GM21381 (cell line): ENCODE results near the gene AK1.
"Not testable (repeated sequence)": the region's sequence is repeated elsewhere in the genome, so short reads cannot be mapped to it uniquely, and the experiment has no call there.

Source experiments
- ATAC-seq: cut with Tn5 transposase; IDR thresholded peaks from one replicate; pipeline ENCODE4 v1.9.1; 2021; ENCODE audit warnings: mild to moderate bottlenecking, moderate library complexity; ENCODE audit not compliant: unreplicated experiment

AK1 gene

DNA sequence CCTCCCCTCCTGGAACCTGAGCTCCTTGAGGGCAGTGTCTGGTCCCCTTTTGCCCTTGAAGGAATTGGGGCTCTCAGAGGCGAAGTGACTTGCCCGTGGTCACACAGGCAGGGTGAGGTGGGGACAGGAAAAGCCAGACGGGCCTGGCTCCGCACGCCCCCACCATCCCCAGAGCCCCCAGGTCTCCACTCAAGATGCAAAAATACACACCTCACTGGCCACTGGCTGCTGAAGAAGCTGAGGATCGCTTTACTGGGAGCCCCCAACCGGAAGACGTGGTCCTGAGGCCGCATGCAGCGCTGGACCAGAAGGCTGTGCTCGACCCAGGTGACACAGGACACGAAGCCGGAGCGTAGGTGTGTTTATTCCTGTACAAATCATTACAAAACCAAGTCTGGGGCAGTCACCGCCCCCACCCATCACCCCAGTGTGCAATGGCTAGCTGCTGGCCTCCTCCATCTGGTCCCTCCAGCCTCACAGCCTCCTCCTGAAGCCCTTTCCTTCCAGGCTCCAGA, 7.6 kb upstream of the AK1 start:
- no peak for ATAC-seq

- ATAC-seq: no peak
These were observed 7.0 kb upstream of the AK1 start for GRCh38 chr9:127884427-127884911.

GRCh38 chr9:127883959-127884358, 6.5 kb upstream of the AK1 start:
- ATAC-seq: no peak

DNA sequence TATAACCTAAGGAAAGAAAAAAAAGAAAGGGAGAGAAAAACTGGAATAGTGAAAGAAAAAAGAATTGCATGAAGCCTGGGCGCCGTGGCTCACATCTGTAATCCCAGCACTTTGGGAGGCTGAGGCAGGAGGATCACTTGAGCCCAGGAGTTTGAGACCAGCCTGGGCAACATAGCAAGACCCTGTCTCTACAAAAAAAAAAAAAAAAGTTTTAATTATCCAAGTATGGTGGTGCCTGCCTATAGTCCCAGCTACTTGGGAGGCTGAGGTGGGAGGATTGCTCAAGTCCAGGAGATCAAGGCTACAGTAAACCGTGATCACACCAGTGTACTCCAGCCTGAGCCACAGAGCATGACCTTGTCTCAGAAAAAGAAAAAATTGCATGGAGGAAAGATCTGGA, 4.2 kb upstream of the AK1 start:
- not testable (repeated sequence) for ATAC-seq

DNA sequence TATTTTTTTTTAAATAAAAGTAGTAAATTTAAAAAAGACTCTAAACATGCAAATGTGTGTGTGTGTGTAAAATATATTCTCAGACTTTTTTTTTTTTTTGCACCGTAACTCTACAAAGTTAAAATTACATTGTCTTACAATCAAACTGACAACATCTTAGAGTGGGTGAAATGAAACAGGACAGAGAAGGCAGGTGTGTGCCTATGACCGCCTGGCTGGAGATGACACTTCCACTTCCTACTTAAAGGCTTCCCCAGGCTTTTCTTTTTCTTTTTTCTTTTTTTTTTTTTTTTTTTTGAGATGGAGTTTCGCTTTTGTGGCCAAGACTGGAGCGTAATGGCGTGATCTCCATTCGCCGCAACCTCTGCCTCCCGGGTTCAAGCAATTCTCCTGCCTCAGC, 2.7 kb upstream of the AK1 start:
- ATAC-seq: no peak

DNA sequence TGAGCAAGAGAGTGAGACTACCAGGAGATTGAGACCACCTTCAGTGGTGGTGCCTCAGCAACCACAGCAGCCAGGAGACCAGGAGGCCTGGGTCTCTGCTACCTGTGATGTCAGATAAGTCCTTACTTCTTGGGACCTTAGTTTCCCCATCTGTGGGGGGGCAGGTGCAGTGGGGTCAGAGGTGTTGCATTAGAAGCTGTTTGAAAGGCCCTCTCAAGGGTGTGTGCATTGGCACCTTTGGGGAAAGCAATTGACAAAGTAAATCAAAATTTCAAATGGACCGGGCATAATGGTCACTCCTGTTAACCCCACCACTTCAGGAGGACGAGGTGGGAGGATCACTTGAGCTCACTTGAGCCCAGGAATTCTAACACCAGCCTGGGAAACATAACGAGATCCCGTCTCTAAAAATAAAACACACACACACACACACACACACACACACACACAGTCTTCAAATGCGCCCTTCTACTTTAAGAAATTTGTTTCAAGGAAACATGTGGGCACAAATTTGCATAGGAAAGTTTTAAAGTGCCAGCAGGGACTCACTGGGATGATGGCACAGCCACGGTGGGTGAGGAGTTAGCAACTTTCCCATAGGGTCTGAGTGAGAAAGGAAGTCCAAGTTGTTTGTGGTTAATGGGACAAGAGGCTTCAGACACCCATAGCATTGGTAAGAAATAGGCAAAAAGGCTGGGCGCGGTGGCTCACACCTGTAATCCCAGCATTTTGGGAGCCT, 1.3 kb upstream of the AK1 start:
- ATAC-seq: no peak

DNA sequence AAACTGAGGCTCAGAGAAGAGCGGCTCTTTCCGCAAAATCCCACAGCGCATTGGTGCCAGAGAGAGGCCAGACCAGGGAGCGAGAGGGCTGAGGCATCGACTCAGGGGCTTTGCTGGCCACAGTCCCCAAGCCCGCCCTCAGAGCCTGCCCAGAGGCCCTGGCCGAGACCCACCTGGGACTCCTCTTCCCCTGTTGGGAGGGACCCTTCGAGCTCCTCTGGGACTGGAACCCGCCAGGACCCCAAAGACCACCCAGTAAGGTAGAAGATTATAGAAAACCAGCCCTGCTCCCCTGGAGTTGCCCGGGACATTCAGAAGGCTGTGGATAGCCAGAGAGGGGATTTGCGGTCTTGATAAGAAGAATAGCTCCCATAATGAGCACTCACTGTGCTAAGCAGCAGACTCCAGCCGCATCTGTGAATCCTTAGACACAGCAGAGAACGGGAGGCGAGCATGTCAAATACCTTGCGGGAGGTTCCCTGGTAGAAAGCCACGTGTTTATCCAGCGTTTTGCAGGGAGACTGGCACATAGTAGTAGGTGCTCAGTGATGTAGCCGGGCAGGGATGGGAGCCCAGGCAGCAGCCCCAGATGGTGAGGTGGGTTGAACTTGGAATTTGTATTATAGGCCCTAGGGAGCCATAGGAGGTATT, 651 bp upstream of the AK1 start:
- no peak for ATAC-seq

DNA sequence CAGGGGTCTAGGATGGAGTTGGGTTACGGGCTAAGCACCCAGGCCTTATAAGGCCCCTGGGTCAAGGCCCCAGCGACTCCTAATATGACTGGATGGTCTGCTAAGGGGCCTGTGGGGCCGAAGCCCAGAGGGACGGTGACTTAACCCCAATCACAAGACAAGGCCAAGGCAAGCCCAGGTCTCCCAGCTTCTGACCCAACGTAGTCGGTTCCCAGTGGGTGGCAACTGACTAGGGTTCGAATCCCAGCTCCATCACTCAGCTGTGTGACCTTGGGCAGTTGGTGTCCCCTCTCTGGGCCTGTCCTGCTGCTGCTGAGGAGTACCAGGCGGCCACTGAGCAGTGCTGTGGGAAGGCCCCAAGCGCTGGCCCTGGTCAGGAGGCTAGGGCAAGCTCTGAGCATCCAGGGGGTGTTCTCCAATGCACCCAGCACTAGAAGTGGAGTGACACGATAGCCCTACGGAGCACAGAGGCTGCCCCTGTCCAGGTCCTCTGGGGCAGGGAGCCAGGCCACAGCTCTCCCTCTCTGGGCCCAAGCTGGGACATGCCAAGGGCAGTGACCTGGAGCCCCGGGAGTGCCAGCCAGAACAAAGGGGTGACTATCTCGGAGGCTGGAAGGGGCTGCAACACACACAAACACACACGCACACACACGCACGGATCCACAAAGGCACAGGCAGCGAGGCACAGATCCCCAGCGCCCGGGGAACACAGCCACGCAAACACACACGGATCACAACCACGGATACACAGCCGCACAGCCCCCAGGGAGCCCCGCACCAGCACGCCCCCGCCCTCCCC, 512 bp downstream of the AK1 start:
- ATAC-seq: no peak

DNA sequence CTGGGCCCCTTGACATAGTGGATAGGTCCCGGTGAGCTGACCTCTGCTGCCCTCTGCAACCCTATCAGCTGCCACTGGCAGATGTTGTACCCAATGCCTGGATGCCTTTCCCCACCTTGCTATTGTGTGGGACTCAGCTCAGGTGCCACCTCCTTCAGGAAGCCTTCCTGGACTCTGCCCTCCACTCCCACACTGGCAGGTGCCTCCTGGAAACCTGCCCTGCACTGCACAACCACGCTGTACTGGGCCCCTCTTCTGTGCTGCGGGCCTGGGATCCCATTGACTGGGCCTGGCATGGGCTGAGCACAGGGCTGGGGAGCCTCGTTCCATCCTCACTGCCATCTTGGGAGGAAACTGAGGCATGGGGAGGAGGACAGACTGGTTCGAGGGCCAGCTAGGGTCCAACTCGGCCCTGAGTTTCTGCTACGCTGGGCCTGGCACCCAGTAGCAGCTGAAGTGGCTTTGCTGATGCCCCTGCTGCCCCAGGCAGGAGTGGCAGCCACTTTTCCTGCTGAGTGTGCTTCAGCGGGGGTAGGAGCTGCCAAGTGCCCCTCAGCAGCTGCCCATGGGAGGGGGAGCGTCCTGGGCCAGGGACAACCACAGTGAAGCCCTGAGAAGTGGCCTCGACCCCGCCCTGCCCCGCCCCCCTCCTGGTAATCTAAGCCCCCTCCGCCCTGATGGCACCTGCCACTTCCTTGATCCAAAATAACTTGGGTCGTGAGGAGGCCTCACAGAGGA, 1.3 kb downstream of the AK1 start:
- no peak for ATAC-seq

DNA sequence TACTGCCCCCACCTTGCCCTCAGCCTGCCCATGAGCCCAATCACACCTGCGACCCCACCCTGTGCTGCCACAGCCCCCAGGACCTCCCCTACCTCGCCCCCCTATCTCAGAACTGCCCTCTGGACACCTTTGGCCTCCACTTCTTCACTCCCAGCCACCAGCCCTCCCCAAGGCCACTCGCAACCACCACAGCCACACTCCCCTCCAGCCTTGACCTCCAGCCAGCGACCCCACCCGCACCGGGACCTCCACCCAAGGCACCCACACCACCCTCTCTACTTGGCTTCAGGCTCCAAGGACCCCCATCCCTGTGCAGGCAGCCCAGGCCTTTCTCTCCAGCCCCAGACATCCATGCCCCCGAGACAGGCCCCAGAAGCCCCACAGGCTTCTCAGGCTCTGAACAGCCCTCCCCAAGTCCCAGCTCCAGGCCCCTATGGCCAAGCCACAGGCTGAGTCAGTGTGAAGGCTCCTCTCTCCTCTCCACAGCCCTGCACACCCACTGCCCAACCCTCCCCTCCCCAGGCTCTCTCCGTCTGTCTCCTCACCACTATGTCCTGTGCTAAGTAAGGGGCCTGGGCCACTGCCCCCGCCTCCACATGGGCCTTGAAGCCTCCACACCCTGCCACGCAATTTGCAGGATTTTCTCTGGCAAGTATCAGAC, 2.0 kb downstream of the AK1 start:
- ATAC-seq: no peak

DNA sequence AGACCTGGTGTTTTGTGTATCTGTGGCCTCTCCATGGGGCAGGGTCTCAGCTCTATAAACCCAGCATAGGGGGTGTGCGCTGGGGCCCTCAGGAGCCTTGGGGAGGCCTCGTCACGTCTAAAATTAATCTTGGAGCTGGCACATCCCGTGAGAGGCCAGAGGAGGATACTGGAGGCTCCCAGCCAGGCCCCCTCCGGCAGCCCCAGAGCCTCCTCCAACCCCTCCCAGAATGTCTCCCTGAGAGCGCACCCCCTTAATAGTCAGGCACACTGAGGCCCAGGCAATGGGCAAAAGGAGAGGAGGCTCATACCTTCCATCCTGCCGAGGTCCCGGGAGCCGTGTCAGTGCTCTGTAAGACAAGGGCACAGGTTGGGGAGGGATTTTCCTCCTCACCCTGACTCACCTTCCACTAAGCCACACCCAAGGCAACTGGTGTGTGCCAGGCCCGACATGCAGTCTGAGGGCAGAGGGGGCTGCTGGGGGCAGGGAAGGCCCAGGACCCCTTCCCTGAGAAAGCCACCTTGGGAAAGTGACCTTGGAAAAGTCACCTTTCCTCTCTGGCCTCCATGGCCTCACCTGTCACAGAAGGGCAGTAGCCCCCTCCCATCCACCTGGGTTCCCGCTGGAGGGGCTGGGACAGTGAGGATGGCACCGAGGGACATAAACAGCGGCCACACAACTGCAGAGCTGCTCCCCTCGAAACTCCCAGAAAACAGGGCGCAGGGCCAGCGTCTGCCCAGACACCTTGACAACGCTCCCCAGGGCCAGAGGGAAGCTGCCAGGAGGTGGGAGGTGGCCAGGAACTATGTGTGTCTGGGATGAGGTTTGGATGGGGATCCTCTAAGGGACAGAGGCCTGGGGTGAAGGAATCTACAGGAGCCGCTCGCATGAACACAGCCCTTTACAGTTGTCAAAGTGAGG, 2.9 kb downstream of the AK1 start:
- ATAC-seq: no peak

DNA sequence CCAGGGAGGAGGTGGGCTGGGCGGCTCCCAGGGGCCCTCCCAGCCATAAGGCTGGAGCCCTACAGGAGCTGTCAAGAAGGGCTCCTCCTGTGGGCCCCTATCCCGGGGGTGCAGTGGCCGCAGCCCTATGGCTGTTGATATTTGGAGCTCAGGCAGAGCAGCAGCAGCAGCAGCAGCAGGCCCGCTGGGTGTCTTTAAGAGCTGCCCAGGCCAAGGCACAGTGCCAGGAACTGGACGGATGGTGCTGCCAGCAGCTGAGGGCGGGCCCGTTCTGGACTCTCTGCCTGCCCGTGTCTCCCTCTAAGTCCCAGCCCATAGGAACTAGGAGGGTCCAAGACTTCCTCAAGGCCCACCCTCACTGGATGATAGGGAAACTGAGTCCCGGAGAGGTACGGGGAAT, 3.6 kb downstream of the AK1 start:
- ATAC-seq: no peak

GRCh38 chr9:127873223-127873691, 4.2 kb downstream of the AK1 start:
- ATAC-seq: no peak

- ATAC-seq: no peak
These were observed 4.9 kb downstream of the AK1 start for GRCh38 chr9:127872369-127873222.

DNA sequence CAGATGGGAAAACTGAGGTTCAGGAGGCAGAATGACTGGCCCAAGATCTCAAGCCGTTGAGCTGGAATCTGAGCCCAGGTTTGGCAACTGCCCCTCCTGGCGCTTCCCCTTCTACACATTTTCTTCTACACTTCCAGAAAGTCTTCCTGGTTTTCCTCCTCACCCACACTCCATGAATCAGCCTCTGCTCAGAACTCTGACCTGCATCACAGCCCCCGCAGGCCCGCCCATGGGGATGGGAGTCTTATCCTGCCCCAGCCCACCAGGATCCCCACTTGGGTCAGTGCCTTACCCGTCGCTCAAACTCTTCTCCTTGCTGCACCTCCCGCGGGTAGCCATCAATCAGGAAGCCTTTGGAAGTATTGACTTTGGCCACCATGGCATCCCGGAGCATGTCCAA, 5.9 kb downstream of the AK1 start:
- no peak for ATAC-seq

DNA sequence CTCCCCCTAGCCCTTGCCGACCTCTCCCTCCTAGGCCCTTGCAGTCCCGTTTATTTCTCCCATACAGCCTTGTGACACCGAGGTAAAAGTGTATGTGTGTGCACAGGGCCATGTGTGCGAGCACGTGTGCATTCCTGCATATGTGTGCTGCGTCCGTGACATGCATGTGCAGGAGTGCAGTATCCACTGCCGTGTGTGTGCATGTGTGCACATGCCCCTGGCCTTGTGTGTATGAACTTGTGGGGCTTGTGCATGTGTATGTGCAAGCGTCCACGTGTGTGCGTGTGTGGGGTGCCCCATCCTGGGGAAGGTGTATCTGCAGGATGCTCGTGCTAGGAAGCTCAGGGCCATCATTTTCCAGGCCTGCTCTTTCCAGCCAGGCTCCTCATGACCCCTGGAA, 6.6 kb downstream of the AK1 start:
- ATAC-seq: no peak

GRCh38 chr9:127870153-127870491, 7.4 kb downstream of the AK1 start:
- ATAC-seq: not testable (repeated sequence)
